Measurements from ENCODE around the gene CCDC178.

- TF ChIP-seq CTCF (IDR thresholded peaks at IDR 0.05): no peak
- TF ChIP-seq POLR2A (IDR thresholded peaks at IDR 0.05): no peak
These were observed 152.3 kb downstream of the CCDC178 start for GRCh38 chr18:33288082-33288716.
